Stimulated activated CD4-positive, alpha-beta T cell treated with anti-CD3 and anti-CD28 coated beads, Interleukin-2, amount 100 ng/mL, for 24 hours (primary cell): ENCODE results near the gene TBC1D22A.

ENCODE experiments used
- DNase-seq, 2 donors: peaks; one replicate each; pipeline ENCODE4 v3.0.0-alpha.2; 2020

TBC1D22A gene

GRCh38 chr22:46891382-46891951 is 129.0 kb downstream of the TBC1D22A start:
- no peak for DNase-seq

DNA sequence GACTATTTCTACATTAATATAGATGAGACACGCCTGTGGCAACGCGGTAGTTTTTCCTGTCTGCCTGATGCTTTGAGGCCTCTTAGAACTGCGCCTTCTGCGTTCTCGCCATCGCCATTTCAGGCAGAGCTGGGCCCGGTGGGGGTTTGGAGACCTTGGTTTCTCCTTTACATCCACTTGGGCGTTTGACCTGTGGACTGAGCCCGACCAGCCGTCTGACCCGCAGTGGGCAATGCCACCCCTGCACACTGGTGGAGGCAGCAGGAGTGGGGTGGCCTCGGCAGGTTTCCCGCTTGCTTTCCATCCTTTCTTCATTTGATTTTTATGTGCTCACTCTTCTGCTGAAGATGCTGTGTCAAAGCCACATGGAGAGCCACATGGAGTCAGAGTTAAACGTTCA is 130.4 kb downstream of the TBC1D22A start:
- no peak for DNase-seq

- no peak for DNase-seq
Measured at GRCh38 chr22:46893281-46894020, 131.0 kb downstream of the TBC1D22A start.

- no peak for DNase-seq
Measured at GRCh38 chr22:46894081-46894671, 131.7 kb downstream of the TBC1D22A start.

DNA sequence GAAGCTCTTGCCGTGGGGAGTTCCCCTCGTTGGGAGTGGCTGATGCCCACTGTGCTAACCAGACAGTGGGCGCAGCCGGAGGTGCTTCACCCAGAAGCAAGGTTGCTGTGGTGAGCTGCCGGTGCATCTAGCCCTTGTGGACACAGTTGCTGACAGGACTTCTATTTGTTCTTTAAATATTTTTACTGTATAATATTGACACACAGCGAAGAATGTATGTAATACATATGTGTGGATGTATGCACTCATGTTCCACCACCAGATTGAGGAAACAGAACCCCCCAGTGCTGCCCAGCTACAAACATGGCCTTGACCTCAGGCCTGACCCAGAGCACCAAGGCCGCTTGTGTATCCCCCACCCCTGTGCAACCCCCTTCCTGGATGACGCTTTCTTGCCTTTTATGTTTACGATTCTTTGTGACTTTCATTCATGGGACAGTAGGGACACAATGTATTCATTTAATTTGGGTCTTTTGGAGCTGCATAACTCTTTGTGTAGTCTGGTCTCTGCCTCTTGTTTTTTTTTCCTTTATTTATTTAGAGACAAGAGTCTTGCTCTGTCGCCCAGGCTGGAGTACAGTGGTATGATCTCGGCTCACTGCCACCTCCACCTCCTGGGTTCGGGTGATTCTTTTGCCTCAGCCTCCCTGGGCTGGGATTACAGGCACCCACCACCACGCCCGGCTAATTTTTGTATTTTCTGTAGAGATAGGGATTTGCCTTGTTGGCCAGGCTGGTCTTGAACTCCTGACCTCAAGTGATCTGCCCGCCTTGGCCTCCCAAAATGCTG is 132.6 kb downstream of the TBC1D22A start:
- DNase-seq, result no peak

- no peak for DNase-seq
Measured at GRCh38 chr22:46895753-46896152, 133.3 kb downstream of the TBC1D22A start.

- DNase-seq, result no peak
Measured at GRCh38 chr22:46896166-46896565, 133.7 kb downstream of the TBC1D22A start.

- no peak for DNase-seq
Measured at GRCh38 chr22:46896568-46897245, 134.3 kb downstream of the TBC1D22A start.

- no peak for DNase-seq
Measured at GRCh38 chr22:46897246-46897623, 134.8 kb downstream of the TBC1D22A start.

GRCh38 chr22:46900549-46900948 is 138.1 kb downstream of the TBC1D22A start:
- DNase-seq, result no peak

GRCh38 chr22:46902436-46902835 is 140.0 kb downstream of the TBC1D22A start:
- DNase-seq, result no peak

- no peak for DNase-seq
Measured at GRCh38 chr22:46902998-46903916, 140.8 kb downstream of the TBC1D22A start.

DNA sequence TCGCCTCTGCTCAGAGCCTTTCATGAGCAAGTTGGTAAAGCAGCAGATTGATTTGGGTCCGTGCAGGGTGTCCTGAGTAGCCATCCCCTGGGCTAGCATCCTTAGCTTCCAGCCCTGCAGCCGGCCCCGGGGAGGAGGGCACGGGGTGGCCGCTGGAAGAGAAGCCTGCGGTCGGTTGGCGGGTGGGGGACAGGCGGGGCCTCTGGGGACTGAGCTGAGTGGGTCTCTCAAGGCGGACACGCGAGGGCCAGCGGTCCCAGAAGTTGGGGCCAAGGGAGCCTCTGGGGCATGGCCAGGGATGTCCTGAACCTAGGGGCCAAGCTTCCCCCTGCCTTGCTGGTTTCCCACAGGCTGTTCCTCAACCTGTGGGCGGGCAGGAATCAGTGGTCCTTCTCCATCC is 143.0 kb downstream of the TBC1D22A start:
- DNase-seq, result no peak

DNA sequence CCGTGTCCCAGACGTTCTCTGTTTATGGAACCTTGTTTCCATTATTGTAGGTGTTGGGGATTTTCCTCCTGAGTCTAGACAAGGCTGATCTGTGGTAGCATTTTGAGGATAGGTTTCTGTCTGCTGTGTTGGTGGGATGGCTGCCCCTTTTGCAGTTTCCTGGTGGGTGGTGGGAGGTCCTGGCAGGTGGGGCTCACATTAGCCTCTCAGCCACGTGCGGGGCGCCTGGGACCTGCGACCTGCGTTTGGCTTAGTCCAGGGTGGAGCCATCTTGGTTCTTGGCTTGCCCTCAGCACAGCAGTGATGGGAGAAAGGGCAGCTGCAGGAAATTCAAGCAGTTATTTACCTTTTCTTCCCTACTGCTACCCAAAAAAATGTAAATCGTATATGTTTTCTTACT is 143.4 kb downstream of the TBC1D22A start:
- no peak for DNase-seq

- DNase-seq, result no peak
Measured at GRCh38 chr22:46906326-46907045, 144.0 kb downstream of the TBC1D22A start.

GRCh38 chr22:46907241-46908215 is 145.1 kb downstream of the TBC1D22A start:
- DNase-seq, result no peak

- DNase-seq, result no peak
Measured at GRCh38 chr22:46908641-46909107, 146.2 kb downstream of the TBC1D22A start.

- DNase-seq, result no peak
Measured at GRCh38 chr22:46909237-46910030, 147.0 kb downstream of the TBC1D22A start.

GRCh38 chr22:46910624-46911023 is 148.2 kb downstream of the TBC1D22A start:
- no peak for DNase-seq
